NCI-H2171 treated with DMSO at 0.1 percent for 48 hours (cell line): ENCODE data around the gene SLC9A3.
A peak's percentile ranks its signal among the peaks of the same experiment; 100 is the strongest.
"Not testable (repeated sequence)": the region's sequence is repeated elsewhere in the genome, so short reads cannot be mapped to it uniquely, and the experiment has no call there.

Experiments
- DNase-seq: peaks from one replicate; lab custom pipeline; 2025; lab: John Stamatoyannopoulos, UW

Gene SLC9A3

GRCh38 chr5:488744-489688 is 35.2 kb downstream of the SLC9A3 start:
- no peak for DNase-seq

- no peak for DNase-seq
Observed at GRCh38 chr5:488241-488640, 36.0 kb downstream of the SLC9A3 start.

GRCh38 chr5:486597-486996 is 37.7 kb downstream of the SLC9A3 start:
- DNase-seq, result not testable (repeated sequence)

DNA sequence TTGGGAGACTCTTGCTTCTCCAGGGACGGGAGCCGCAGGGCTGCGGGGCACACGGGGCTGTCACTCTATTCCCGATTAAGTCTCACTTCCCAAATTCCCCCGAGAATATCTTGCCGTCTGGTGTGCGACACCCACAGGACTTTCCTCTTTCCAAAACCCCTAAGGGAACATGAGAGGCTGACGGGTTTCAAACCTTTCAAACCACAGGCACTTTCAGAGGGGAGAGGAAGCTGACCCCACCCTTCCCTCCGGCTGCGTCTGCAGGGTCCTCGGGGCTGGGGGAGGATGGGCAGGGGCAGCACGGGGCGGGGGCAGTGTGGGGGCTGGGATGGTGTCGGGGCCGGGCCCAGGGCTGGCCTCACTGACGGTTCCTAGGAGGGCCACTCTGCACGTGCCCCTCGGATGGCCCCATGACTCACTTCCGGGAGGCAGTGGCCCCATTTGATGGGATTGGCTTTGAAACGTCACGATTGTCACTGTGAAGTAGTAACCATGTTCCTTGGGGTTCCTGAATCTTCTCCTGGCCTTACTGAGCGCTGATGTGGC is 38.2 kb downstream of the SLC9A3 start:
- DNase-seq, result peak; percentile 71

- peak; percentile 45 for DNase-seq
Observed at GRCh38 chr5:485113-485945, 38.9 kb downstream of the SLC9A3 start.

GRCh38 chr5:484556-484955 is 39.7 kb downstream of the SLC9A3 start:
- DNase-seq, result no peak

DNA sequence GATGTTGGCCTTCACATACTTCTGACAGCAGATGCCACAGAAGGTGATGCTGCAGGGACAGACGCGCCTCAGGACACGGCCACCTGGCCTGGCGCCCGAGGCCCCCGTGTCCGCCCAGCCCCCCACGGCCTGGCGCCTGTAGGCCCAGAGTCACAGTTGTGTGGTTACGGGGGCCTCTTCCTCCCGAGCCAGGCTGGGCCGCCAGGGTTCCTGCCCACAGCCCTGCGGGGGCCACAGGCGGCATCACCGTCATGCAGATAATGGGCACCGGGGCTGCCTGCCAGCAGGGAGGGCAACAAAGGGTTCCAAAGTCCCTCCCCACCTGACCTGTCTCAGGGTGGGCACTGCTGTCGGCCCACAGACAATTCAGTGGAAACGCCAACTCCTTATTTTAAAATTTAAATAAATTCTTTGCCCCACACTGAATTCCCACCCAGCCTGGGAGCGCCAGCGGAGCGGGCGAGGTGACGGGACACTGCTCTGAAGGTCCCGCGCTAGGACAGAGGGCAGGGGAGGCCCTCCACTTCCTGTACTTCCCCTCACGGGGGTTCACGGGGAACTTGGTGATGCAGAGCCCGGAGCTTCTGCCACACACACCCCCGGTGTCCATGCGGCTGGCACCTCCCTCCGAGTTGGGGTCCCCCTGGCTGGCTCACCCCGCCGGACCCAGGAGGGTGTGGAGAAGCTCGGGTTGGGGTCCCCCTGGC is 40.7 kb downstream of the SLC9A3 start:
- DNase-seq, result no peak

DNA sequence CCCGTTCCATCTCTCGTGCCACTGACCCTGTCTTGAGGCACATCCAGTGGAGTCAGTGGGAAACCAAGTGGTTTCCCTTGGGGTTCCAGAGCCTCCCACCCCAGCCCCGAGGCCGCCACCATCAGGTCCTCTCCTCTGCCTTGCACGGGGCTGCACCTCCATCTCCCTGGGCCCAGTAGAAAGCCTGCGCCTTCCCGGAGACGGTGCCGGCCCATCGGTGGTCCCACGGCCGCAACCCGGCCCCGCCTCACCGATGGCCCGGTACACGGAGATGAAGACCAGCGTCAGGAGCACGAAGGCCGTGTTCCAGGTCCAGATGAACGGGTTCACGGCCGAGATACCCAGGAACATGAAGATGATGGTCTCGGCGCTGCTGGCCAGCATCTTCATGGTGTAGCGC is 41.2 kb downstream of the SLC9A3 start:
- no peak for DNase-seq

GRCh38 chr5:482506-482905 is 41.7 kb downstream of the SLC9A3 start:
- DNase-seq, result no peak

- DNase-seq, result no peak
Observed at GRCh38 chr5:482021-482420, 42.2 kb downstream of the SLC9A3 start.

- DNase-seq, result no peak
Observed at GRCh38 chr5:481347-481746, 42.9 kb downstream of the SLC9A3 start.

GRCh38 chr5:479566-480319 is 44.5 kb downstream of the SLC9A3 start:
- no peak for DNase-seq

DNA sequence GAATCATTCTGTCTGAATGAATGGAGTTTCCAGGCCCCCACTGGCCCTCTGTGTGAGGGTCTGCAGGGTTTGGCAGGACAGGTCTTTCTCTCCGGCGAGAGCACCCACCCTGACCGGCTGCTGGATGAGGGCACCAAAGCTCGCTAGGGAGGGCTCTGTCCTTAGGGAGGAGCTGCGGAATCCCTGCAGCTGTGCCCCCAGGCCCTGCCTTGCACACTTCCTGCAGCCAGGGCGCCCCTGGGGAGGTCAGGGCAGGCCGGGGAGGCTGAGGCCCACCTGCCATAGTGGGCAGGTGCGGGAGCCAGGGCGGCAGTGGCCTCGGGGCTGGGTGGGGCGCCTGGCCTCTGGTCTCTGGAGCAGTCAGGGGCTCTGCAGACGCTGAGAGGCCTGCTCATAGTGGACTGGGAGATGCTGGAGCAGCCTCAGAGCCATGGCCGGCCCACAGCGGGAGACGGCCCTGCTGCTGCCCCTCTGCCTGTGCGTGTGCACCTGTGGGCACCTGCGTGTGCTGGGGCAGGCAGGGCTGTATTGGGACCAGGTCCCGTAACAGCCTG is 45.2 kb downstream of the SLC9A3 start:
- DNase-seq, result no peak

GRCh38 chr5:478369-478981 is 45.8 kb downstream of the SLC9A3 start:
- no peak for DNase-seq

DNA sequence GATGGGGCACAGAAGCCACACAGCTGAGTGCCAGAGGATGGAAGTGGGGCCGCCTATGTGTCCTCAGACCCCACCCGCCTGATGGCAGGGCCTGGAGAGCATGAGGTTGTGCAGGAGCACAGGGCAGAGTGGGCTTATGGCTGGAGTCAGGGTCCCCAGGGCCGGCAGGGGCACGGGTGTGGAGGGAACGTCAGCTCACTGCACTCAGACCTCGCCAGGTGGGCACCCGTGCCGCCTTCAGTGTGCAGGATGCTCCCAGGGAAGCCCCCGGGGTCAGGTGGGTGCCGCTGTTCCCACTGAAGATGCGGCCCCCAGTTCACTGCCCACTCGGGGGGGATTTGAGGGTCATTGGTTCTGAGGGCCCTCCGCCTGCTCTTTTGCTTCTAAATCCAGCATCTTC is 46.4 kb downstream of the SLC9A3 start:
- no peak for DNase-seq

GRCh38 chr5:477247-477646 is 47.0 kb downstream of the SLC9A3 start:
- no peak for DNase-seq

DNA sequence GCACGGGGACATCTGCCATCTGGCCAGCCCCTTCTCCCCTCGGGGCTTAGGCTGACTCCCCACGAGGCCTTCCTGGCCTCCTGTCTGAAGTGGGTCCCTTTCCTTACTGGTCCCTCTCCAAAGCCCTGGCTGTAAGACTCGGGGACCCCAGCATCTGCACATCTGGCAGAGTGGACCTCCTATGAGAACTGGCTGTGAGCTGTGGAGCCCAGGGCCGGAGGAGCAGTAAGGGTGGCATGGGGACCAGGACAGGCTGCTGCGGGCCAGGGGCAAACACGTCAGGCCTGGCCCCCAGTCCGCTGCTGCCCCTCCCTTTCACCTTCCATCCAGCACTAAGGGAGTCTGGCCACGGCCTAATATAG is 47.5 kb downstream of the SLC9A3 start:
- no peak for DNase-seq

DNA sequence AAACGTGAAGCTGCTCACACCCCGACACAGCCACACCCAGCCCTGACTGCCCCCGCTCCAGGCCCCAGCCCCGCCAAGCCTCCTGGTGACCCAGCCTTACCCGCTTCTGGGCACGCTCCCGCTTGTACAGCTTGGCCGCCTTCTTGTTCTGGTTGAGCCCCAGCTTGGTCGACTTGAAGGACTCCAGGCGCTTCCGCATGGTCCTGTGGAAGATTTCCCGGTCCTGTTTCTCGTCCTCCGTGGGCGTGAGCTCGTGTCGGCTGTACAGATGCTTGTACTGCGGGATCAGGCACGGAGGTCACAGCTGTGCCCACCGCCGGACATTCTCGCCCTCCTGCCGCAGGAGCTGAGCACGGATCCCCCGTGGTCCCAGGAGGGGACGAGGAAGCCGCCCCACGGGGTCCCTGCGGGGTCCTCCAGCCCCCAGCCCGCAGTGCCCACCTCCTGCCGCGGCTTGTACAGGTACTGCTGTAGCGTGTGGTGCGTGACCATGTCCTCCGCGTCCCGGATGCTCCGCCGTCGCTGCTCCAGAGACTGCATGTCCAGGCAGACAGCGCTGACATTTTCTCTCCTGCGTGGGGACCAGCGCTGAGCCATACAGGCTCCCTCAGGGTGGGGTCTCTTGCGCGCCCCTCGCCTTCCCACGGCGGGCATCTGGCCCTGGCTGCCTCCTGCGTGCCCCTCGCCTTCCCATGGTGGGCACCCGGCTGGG is 48.0 kb downstream of the SLC9A3 start:
- no peak for DNase-seq

- no peak for DNase-seq
Observed at GRCh38 chr5:475704-476101, 48.5 kb downstream of the SLC9A3 start.
